PC-3 (cell line): ENCODE results near the gene BBS12.

Source experiments
- CTCF ChIP-seq: fragments of 300-600 bp; sonication (generic); conservative IDR thresholded peaks from 2 replicates; pipeline ENCODE4 v1.5.1; 2017; ENCODE audit warnings: antibody characterized with exemption, low read depth, mild to moderate bottlenecking, low read length
- EZH2 ChIP-seq: fragments of 300-600 bp; sonication (generic); IDR thresholded peaks from one replicate; pipeline ENCODE4 v1.6.1; 2017; ENCODE audit warnings: antibody characterized with exemption, mild to moderate bottlenecking, low read length; ENCODE audit not compliant: unreplicated experiment

- TF ChIP-seq CTCF (no peak), EZH2 (no peak)
Measured at GRCh38 chr4:122772311-122772710, 39.8 kb downstream of the BBS12 start.
